Liver (tissue), 3 donors: ENCODE data around the gene ZNF776.
"Not testable (repeated sequence)": the region's sequence is repeated elsewhere in the genome, so short reads cannot be mapped to it uniquely, and the experiment has no call there.

Source experiments
- CTCF ChIP-seq: fragments of 150-350 bp; IDR thresholded peaks from 2 replicates; pipeline ENCODE4 v1.5.1; 2017; ENCODE audit warnings: improper control_type of control experiment, low read depth, low read length; ENCODE audit not compliant: missing input control
- GABPA ChIP-seq, 2 donors: IDR thresholded peaks in 1 of 2; conservative IDR thresholded peaks in 1 of 2; 2 replicates each; pipeline ENCODE4 v1.6.1; 2016; ENCODE audit warnings: antibody characterized with exemption in 2 of 2, mild to moderate bottlenecking in 1 of 2, moderate library complexity in 1 of 2
- HNF4G ChIP-seq: IDR thresholded peaks from 2 replicates; pipeline ENCODE4 v1.6.1; 2016; ENCODE audit warnings: antibody characterized with exemption
- JUND ChIP-seq, 2 donors: IDR thresholded peaks; 2 replicates each; pipeline ENCODE4 v1.6.1; 2016; ENCODE audit warnings: antibody characterized with exemption in 2 of 2
- MAX ChIP-seq: IDR thresholded peaks from 2 replicates; pipeline ENCODE4 v1.6.1; 2016; ENCODE audit warnings: antibody characterized with exemption
- NR2F2 ChIP-seq: IDR thresholded peaks from 2 replicates; pipeline ENCODE4 v1.6.1; 2016; ENCODE audit warnings: antibody characterized with exemption
- RAD21 ChIP-seq, 2 donors: IDR thresholded peaks; 2 replicates each; pipeline ENCODE4 v1.6.1; 2016; ENCODE audit warnings: antibody characterized with exemption in 2 of 2, mild to moderate bottlenecking in 2 of 2
- REST ChIP-seq: IDR thresholded peaks from 2 replicates; pipeline ENCODE4 v1.6.1; 2016; ENCODE audit warnings: antibody characterized with exemption, mild to moderate bottlenecking
- SP1 ChIP-seq: IDR thresholded peaks from 2 replicates; pipeline ENCODE4 v1.6.1; 2018; ENCODE audit warnings: antibody characterized with exemption, mild to moderate bottlenecking
- TAF1 ChIP-seq: conservative IDR thresholded peaks from 2 replicates; pipeline ENCODE4 v1.6.1; 2016; ENCODE audit warnings: antibody characterized with exemption, mild to moderate bottlenecking
- YY1 ChIP-seq: IDR thresholded peaks from 2 replicates; pipeline ENCODE4 v1.6.1; 2016; ENCODE audit warnings: antibody characterized with exemption, mild to moderate bottlenecking
- TF ChIP-seq, protein P1 (sequence below): IDR thresholded peaks from 2 replicates; pipeline ENCODE4 v1.6.1; 2016; ENCODE audit warnings: antibody characterized with exemption
- donor health status: healthy.
- donor health status: healthy.

- TF ChIP-seq REST; HNF4G; CTCF; RAD21 (IDR thresholded peaks at IDR 0.05); NR2F2; YY1; JUND (IDR thresholded peaks at IDR 0.05); MAX; SP1; GABPA (IDR thresholded peaks at IDR 0.05 in 1 of 2, conservative IDR thresholded peaks at IDR 0.05 in 1 of 2); TAF1: not testable (repeated sequence)
- TF ChIP-seq, protein P1, sequence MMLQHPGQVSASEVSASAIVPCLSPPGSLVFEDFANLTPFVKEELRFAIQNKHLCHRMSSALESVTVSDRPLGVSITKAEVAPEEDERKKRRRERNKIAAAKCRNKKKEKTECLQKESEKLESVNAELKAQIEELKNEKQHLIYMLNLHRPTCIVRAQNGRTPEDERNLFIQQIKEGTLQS: not testable (repeated sequence)
Observed at GRCh38 chr19:57738770-57739169, 7.8 kb upstream of the ZNF776 start.
